Effector memory CD4-positive, alpha-beta T cell (primary cell): ENCODE results near the gene PPM1D.
A peak's percentile ranks its signal among the peaks of the same experiment; 100 is the strongest.

Experiments
- DNase-seq, 3 donors: peaks; one replicate each; pipeline ENCODE4 v3.0.0-alpha.2; 2020
- H3K27ac ChIP-seq: 2 replicates; pipeline ENCODE4 v1.7.0; 2013; ENCODE audit warnings: mild to moderate bottlenecking, low read length, moderate library complexity; ENCODE audit not compliant: insufficient read depth, poor library complexity, severe bottlenecking
- H3K27me3 ChIP-seq: replicated peaks from 2 replicates; pipeline ENCODE4 v1.7.0; 2013; ENCODE audit warnings: mild to moderate bottlenecking, low read length; ENCODE audit not compliant: insufficient read depth, control insufficient read depth, poor library complexity, severe bottlenecking
- H3K36me3 ChIP-seq: 2 replicates; pipeline ENCODE4 v1.7.0; 2013; ENCODE audit warnings: mild to moderate bottlenecking, low read length, moderate library complexity; ENCODE audit not compliant: control insufficient read depth, insufficient read depth
- H3K4me1 ChIP-seq: 2 replicates; pipeline ENCODE4 v1.7.0; 2013; ENCODE audit warnings: low read length, mild to moderate bottlenecking; ENCODE audit not compliant: control insufficient read depth, insufficient read depth, poor library complexity, severe bottlenecking
- H3K4me3 ChIP-seq: 2 replicates; pipeline ENCODE4 v1.7.0; 2013; ENCODE audit warnings: low read length, low read depth, mild to moderate bottlenecking; ENCODE audit not compliant: insufficient read depth, poor library complexity, severe bottlenecking
- H3K9me3 ChIP-seq: 2 replicates; pipeline ENCODE4 v1.7.0; 2013; ENCODE audit warnings: mild to moderate bottlenecking, low read length, moderate library complexity; ENCODE audit not compliant: control insufficient read depth

The PPM1D gene

GRCh38 chr17:60637683-60638082 lies 37.7 kb downstream of the PPM1D start:
- Histone ChIP-seq H3K9me3 (no peaks in the 10 kb centered on the region), H3K36me3 (peaks cover 9% of the 10 kb centered on the region), H3K4me1 (no peaks in the 10 kb centered on the region), H3K4me3 (no peak overlapping the region), H3K27ac (no peak overlapping the region), H3K27me3 (no peaks in the 10 kb centered on the region)
- no peak for DNase-seq

DNA sequence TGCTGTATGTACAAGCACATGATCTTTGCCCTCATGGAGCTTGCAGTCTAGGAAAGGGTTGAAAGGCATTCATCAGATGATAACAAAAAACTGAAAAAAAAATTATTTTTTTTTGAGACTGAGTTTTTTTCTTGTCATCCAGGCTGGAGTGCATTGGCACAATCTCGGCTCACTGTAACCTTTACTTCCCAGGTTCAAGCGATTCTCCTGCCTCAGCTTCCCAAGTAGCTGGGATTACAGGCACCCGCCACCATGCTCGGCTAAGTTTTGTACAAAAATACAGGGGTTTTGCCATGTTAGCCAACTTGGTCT lies 39.0 kb downstream of the PPM1D start:
- Histone ChIP-seq H3K9me3 (no peaks in the 10 kb centered on the region), H3K4me1 (no peaks in the 10 kb centered on the region), H3K4me3 (no peak overlapping the region), H3K36me3 (peaks cover 9% of the 10 kb centered on the region), H3K27me3 (no peaks in the 10 kb centered on the region), H3K27ac (no peak overlapping the region)
- DNase-seq: no peak

DNA sequence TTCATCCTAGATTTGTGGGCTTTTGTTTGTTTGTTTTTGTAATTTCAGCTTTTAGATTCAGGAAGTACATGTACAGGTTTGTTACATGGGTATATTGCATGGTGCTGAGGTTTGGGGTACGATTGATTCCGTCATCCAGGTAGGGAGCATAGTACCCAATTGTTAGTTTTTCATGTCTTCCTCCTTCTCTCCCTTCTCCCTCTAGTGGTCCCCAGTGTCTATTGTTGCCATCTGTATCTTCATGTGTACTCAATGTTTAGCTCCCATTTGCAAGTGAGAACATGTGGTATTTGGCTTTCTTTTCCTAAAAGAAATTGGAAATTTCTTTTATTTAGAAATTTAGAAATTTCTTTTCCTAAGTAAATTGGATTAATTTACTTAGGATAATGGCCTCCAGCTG lies 40.5 kb downstream of the PPM1D start:
- DNase-seq: no peak
- Histone ChIP-seq H3K36me3 (peaks cover 7% of the 10 kb centered on the region), H3K27me3 (no peaks in the 10 kb centered on the region), H3K4me1 (no peaks in the 10 kb centered on the region), H3K27ac (no peak overlapping the region), H3K9me3 (no peaks in the 10 kb centered on the region), H3K4me3 (no peak overlapping the region)

DNA sequence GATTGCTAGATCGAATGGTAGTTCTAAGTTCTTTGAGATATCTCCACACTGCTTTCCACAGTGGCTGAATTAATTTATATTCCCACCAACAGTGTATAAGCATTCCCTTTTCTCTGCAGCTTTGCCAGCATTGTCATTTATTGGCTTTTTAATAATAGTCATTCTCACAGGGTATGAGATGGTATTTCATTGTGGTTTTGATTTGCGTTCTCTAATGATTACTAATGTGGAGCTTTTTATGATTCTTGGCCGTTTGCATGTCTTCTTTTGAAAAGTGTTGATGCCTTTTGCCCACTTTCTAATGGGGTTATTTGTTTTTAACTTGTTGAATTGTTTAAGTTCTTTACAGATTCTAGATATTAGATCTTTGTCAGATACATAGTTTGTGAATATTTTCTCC lies 41.1 kb downstream of the PPM1D start:
- H3K36me3 ChIP-seq: peaks cover 4% of the 10 kb centered on the region
- H3K27me3 ChIP-seq: no peaks in the 10 kb centered on the region
- no peaks in the 10 kb centered on the region for H3K4me1 ChIP-seq
- no peaks in the 10 kb centered on the region for H3K9me3 ChIP-seq
- H3K4me3 ChIP-seq: no peak overlapping the region
- no peak overlapping the region for H3K27ac ChIP-seq
- no peak for DNase-seq

GRCh38 chr17:60641810-60642220 lies 41.8 kb downstream of the PPM1D start:
- Histone ChIP-seq H3K27ac (no peak overlapping the region), H3K27me3 (no peaks in the 10 kb centered on the region), H3K4me3 (no peak overlapping the region), H3K36me3 (peaks cover 4% of the 10 kb centered on the region), H3K9me3 (no peaks in the 10 kb centered on the region), H3K4me1 (no peaks in the 10 kb centered on the region)
- peak in 1 of 3 donors; percentile 34 for DNase-seq

GRCh38 chr17:60645918-60646523 lies 46.0 kb downstream of the PPM1D start:
- Histone ChIP-seq H3K27ac (no peak overlapping the region), H3K4me3 (no peak overlapping the region), H3K4me1 (no peaks in the 10 kb centered on the region), H3K27me3 (no peaks in the 10 kb centered on the region), H3K9me3 (no peaks in the 10 kb centered on the region), H3K36me3 (peaks cover 20% of the 10 kb centered on the region)
- no peak for DNase-seq

- Histone ChIP-seq H3K27ac (no peak overlapping the region), H3K36me3 (peaks cover 20% of the 10 kb centered on the region)
These were observed 46.7 kb downstream of the PPM1D start for GRCh38 chr17:60646701-60647100.

GRCh38 chr17:60647705-60648104 lies 47.7 kb downstream of the PPM1D start:
- Histone ChIP-seq H3K36me3 (peaks cover 20% of the 10 kb centered on the region), H3K4me1 (no peaks in the 10 kb centered on the region), H3K4me3 (no peak overlapping the region), H3K27ac (no peak overlapping the region), H3K9me3 (no peaks in the 10 kb centered on the region), H3K27me3 (no peaks in the 10 kb centered on the region)
- DNase-seq: no peak

More at GRCh38 chr17:60646701-60647100, 46.7 kb downstream of the PPM1D start:
- H3K27me3 ChIP-seq: no peaks in the 10 kb centered on the region
- no peaks in the 10 kb centered on the region for H3K4me1 ChIP-seq
- DNase-seq: no peak
- H3K9me3 ChIP-seq: no peaks in the 10 kb centered on the region
- H3K4me3 ChIP-seq: no peak overlapping the region

- no peak for DNase-seq
- Histone ChIP-seq H3K36me3 (peaks cover 24% of the 10 kb centered on the region), H3K27ac (no peak overlapping the region), H3K9me3 (no peaks in the 10 kb centered on the region), H3K4me3 (no peak overlapping the region), H3K27me3 (no peaks in the 10 kb centered on the region), H3K4me1 (no peaks in the 10 kb centered on the region)
These were observed 52.7 kb downstream of the PPM1D start for GRCh38 chr17:60652454-60653247.

DNA sequence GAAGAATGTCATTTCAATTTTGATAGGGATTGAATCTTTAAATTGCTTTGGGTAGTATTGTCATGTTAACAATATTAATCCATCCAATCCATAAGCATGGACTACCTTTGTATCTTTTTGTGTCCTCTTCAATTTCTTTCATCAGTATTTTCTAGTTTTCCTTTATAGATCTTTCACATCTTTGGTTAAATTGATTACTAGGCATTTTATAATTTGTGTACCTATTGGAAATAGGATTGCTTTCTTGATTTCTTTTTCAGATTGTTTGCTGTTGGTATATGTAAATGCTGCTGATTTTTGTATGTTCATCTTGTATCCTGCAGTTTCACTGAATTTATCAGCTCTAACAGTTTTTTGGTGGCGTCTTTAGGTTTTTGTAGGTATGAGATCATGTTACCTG lies 53.6 kb downstream of the PPM1D start:
- DNase-seq: no peak
- H3K4me3 ChIP-seq: no peak overlapping the region
- peaks cover 20% of the 10 kb centered on the region for H3K36me3 ChIP-seq
- H3K27ac ChIP-seq: no peak overlapping the region
- no peaks in the 10 kb centered on the region for H3K9me3 ChIP-seq
- H3K4me1 ChIP-seq: no peaks in the 10 kb centered on the region
- no peaks in the 10 kb centered on the region for H3K27me3 ChIP-seq
